ENCODE data around the gene HSPA6.
"Not testable (repeated sequence)": the region's sequence is repeated elsewhere in the genome, so short reads cannot be mapped to it uniquely, and the experiment has no call there.

- not testable (repeated sequence) for TF ChIP-seq POLR2A (IDR thresholded peaks at IDR 0.05; ENCODE audit: low read depth, low read length); POLR2AphosphoS5 (IDR thresholded peaks at IDR 0.05; ENCODE audit: low read depth, low read length); TAF1 (IDR thresholded peaks at IDR 0.05; ENCODE audit: borderline replicate concordance, low read depth, low read length)
These were observed 10.4 kb upstream of the HSPA6 start for GRCh38 chr1:161513953-161514352.

All from GM12892 (cell line).